GM19467 (cell line): ENCODE measurements around the gene FHL2.

ENCODE experiments used
- ATAC-seq: cut with Tn5 transposase; IDR thresholded peaks from one replicate; pipeline ENCODE4 v1.9.1; 2021; ENCODE audit warnings: mild to moderate bottlenecking, moderate library complexity; ENCODE audit not compliant: unreplicated experiment

FHL2 gene

DNA sequence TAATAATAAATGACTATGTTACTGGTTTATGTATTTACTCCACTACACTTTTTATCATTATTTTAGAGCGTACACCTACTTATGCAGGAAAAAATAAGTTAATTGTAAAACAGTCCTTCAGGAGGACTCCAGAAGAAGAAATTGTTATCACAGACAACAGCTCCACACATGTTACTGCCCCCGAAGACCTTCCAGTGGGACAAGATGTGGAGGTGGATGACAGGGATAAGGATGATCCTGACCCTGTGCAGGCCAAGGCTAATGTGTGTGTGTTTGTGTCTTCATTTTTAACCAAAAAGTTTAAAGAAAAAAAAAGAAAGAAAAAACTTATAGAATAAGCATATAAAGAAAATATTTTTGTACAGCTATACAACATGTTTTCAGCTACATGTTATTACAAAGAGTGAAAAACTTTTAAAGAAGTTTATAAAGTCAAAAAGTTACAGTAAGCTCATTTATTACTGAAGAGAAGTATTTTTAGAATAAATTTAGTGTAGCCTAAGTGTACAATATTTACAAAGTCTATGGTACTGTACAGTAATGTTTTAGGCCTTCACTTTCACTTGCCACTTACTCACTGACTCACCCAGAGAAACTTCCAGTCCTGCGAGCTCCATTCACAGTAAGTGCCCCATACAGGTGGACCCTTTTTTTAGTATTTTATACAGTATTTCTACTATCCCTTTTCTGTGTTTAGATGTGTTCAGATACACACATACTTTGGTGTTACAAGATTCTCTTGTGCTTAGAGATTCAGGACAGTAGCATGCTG is 76.8 kb downstream of the FHL2 start:
- no peak for ATAC-seq

GRCh38 chr2:105320651-105321215 is 78.1 kb downstream of the FHL2 start:
- no peak for ATAC-seq

DNA sequence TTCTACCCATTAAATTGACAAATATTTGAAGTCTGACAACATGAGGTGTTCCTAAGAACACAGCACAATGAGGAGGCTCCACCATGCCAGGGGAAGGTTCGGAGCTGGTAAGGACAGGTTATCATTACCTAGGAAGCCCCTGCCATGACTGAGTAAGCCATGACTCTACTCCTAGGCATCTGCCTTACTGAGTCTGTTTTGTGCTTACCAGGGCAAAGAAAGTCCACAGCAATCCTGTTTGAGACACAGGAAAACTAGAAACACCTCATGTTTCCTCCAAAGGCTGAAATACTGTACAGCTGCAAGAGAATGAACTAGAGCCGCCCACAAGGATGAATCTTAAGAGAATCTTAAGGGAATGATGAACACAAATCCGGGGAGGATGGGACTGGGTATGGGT is 80.9 kb downstream of the FHL2 start:
- no peak for ATAC-seq

- ATAC-seq: no peak
Observed at GRCh38 chr2:105315314-105315713, 83.5 kb downstream of the FHL2 start.

DNA sequence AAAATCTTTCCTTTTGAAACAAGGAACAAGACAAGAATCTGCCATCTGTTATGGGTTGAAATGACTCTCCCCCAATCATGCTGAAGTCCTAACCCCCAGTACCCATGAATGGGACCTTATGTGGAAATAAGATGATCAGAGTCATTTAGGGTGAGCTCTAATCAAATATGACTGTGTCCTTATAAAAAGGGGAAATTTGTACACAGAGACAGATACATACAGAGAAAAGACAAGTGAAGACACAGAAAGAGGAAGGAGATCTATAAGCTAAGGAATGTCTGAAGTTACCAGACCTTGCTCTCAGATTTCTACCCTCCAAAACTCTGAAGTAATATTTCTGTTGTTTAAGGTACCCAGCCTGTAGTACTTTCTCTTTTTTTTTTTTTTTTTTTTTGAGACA is 85.0 kb downstream of the FHL2 start:
- ATAC-seq: no peak
